Measurements from ENCODE around the gene SLC25A12.

Gene SLC25A12

DNA sequence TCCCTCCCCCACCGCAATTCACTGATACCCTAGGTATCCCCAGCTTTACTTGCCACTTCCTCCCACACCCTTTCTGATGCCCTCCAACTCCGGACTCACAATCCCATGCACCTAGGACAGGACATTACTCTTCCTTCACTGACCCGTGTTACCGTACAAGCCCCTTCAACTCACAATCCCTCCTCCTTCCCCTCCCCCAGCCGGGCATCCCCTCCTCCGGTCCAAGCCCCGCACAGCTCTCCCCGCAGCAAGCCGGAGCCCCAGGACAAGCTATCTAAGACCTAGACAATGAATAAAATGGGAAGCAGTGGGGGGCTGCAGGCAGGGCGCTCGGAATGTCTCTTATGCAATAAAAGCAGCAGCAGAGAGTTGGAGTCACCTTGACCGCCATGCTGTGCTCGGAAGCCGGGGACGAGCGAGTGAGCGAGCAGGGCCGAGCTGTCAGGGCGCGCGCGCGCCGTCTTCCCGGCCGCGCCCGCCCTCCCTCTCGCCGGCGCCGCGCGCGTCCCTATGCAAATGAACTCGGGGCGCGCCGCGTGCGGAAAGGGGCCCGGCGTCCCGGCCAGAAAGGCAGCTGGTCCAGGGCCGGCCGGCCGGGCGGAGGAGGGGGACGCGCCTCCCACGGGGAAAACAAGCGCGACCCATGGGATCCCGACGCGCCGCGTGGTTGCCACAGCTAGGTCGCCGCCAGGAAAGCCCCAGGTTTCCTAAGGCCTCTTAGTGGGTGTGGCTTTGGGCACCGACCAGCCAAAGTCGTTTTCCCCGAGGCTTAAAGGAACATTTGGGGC, at the start of gene SLC25A12:
SLC25A12 (minus strand) TSS at position 421 of the 788 bp plus-strand sequence; CDS start at position 391, 30 bp downstream.
- Histone ChIP-seq H3K9ac (peak within 1 kb of the TSS; percentile 85), H2AFZ (ENCODE audit: low read depth) (peak within 1 kb of the TSS; percentile 100), H3K27me3 (ENCODE audit: insufficient read depth, low read depth) (no peaks in the 10 kb centered on the region), H4K20me1 (ENCODE audit: insufficient read depth) (no peaks in the 10 kb centered on the region), H3K4me3 (IDR thresholded peaks at IDR 0.05; ENCODE audit: insufficient read depth, low read depth, low read length) (peak within 1 kb of the TSS; percentile 95), H3K79me2 (ENCODE audit: insufficient read depth, low read depth) (peaks cover 32% of the 10 kb centered on the region; the same call in 1 of the 2 replicates), H3K27ac (peak within 1 kb of the TSS; percentile 63), H3K4me2 (peak within 1 kb of the TSS; percentile 55), H3K4me1 (ENCODE audit: low read depth, poor library complexity, severe bottlenecking) (peaks cover 28% of the 10 kb centered on the region), H3K36me3 (ENCODE audit: insufficient read depth) (peaks cover 6% of the 10 kb centered on the region; the same call in 1 of the 2 replicates)
- TF ChIP-seq, protein P1, sequence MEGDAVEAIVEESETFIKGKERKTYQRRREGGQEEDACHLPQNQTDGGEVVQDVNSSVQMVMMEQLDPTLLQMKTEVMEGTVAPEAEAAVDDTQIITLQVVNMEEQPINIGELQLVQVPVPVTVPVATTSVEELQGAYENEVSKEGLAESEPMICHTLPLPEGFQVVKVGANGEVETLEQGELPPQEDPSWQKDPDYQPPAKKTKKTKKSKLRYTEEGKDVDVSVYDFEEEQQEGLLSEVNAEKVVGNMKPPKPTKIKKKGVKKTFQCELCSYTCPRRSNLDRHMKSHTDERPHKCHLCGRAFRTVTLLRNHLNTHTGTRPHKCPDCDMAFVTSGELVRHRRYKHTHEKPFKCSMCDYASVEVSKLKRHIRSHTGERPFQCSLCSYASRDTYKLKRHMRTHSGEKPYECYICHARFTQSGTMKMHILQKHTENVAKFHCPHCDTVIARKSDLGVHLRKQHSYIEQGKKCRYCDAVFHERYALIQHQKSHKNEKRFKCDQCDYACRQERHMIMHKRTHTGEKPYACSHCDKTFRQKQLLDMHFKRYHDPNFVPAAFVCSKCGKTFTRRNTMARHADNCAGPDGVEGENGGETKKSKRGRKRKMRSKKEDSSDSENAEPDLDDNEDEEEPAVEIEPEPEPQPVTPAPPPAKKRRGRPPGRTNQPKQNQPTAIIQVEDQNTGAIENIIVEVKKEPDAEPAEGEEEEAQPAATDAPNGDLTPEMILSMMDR (conservative IDR thresholded peaks at IDR 0.05; ENCODE audit: low read depth, low read length): no peak

DNA sequence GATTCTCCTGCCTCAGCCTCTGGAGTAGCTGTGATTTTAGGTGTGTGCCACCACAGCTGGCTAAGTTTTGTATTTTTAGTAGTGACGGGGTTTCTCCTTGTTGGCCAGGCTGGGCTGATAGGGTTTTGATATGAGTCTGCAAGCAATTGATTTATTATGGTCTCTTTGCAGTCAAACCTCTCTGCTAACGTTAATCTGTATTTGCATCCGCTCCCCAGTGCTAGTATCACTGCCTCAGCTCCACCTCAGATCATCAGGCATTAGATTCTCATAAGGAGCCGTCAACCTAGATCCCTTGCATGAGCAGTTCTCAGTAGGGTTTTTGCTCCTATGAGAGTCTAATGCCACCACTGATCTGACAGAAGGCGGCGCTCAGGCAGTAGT, 47.3 kb upstream of the SLC25A12 start:
- Histone ChIP-seq H3K79me2 (ENCODE audit: insufficient read depth, low read depth) (peaks cover 16% of the 10 kb centered on the region; the same call in 1 of the 2 replicates), H3K9ac (no peak overlapping the region), H3K27me3 (ENCODE audit: insufficient read depth, low read depth) (no peaks in the 10 kb centered on the region), H2AFZ (ENCODE audit: low read depth) (no peak overlapping the region), H3K36me3 (ENCODE audit: insufficient read depth) (no peaks in the 10 kb centered on the region), H4K20me1 (ENCODE audit: insufficient read depth) (no peaks in the 10 kb centered on the region), H3K4me3 (IDR thresholded peaks at IDR 0.05; ENCODE audit: insufficient read depth, low read depth, low read length) (no peak overlapping the region), H3K27ac (no peak overlapping the region), H3K4me1 (ENCODE audit: low read depth, poor library complexity, severe bottlenecking) (peaks cover 14% of the 10 kb centered on the region), H3K4me2 (no peak overlapping the region)
- TF ChIP-seq, protein P1 (conservative IDR thresholded peaks at IDR 0.05; ENCODE audit: low read depth, low read length): no peak

- Histone ChIP-seq H3K4me2 (no peak overlapping the region), H2AFZ (ENCODE audit: low read depth) (no peak overlapping the region), H4K20me1 (ENCODE audit: insufficient read depth) (no peaks in the 10 kb centered on the region), H3K27ac (no peak overlapping the region), H3K4me3 (IDR thresholded peaks at IDR 0.05; ENCODE audit: insufficient read depth, low read depth, low read length) (no peak overlapping the region), H3K36me3 (ENCODE audit: insufficient read depth) (no peaks in the 10 kb centered on the region), H3K9ac (no peak overlapping the region), H3K79me2 (ENCODE audit: insufficient read depth, low read depth) (peaks cover 16% of the 10 kb centered on the region; the same call in 1 of the 2 replicates), H3K27me3 (ENCODE audit: insufficient read depth, low read depth) (no peaks in the 10 kb centered on the region), H3K4me1 (ENCODE audit: low read depth, poor library complexity, severe bottlenecking) (no peaks in the 10 kb centered on the region)
- TF ChIP-seq, protein P1 (conservative IDR thresholded peaks at IDR 0.05; ENCODE audit: low read depth, low read length): no peak
These were observed 45.7 kb upstream of the SLC25A12 start for GRCh38 chr2:171939743-171940071.

DNA sequence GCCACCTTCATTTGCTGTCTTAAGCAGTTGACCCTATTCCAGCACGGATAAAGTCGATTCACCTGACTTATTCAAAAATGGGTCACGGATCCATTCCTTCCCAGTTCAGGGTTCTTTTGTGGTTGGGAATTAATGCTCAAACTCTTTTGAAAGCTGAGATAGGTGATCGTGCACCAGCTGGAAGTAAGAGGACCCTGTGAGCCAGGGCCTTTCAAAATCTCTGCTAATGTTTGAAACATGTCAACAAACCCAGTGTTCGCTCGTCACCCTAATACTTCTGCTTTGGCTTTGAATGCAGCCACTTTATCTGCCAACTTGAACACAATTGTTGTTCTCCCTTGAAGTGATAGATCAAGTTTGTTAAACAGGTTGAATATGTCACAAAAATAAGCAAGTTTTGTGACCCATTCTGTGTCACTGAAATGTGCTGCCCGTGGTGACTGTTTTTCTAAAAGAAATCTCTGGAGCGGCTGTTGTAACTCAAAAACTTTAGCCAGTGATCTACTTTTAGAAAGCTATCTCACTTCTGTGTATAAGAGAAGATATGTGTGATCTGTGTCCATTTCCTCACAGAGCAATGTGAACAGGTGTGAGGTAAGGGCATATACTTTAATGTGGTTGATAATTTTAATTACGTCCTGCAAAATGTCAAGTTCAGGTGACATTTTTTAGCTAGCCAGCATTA, 45.2 kb upstream of the SLC25A12 start:
- no peaks in the 10 kb centered on the region for H4K20me1 ChIP-seq (ENCODE audit: insufficient read depth)
- no peak overlapping the region for H3K4me3 ChIP-seq (IDR thresholded peaks at IDR 0.05; ENCODE audit: insufficient read depth, low read depth, low read length)

More for the DNA sequence above, 45.2 kb upstream of the SLC25A12 start:
- TF ChIP-seq, protein P1 (conservative IDR thresholded peaks at IDR 0.05; ENCODE audit: low read depth, low read length): no peak
- Histone ChIP-seq H2AFZ (ENCODE audit: low read depth) (no peak overlapping the region), H3K27ac (no peak overlapping the region), H3K36me3 (ENCODE audit: insufficient read depth) (no peaks in the 10 kb centered on the region), H3K4me2 (no peak overlapping the region), H3K79me2 (ENCODE audit: insufficient read depth, low read depth) (peaks cover 19% of the 10 kb centered on the region; the same call in 1 of the 2 replicates), H3K9ac (no peak overlapping the region), H3K4me1 (ENCODE audit: low read depth, poor library complexity, severe bottlenecking) (no peaks in the 10 kb centered on the region), H3K27me3 (ENCODE audit: insufficient read depth, low read depth) (no peaks in the 10 kb centered on the region)
